ENCODE measurements around the gene FAH. TPM values are rescaled to one million over a fixed set of nuclear protein-coding genes. Genes with fewer than 3 reads are reported as not detected.

Gene FAH
- total and polyA plus RNA-seq, 11 donors = 12.4 to 48.9 (median 24.0) TPM

DNA sequence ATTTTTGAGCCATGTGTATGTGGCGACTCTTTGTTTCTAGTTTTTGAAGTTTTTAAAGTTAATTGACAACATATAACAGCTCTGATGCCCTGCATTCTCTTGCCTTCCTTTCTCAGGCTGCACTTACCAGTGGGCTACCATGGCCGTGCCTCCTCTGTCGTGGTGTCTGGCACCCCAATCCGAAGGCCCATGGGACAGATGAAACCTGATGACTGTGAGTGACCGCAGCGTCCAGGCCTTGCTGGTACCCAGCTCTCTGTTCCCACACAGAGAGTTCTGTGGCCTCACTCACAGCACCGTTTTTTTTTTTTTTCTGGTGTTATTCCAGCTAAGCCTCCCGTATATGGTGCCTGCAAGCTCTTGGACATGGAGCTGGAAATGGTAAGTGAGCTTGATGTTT, 15.1 kb downstream of the FAH start:
- no peak for DNase-seq
- WGBS, 4 donors = 94 to 96% (median 96%) methylated on average over 8 of the region's 8 CpGs

GRCh38 chr15:80168421-80168820, 15.6 kb downstream of the FAH start:
- no peak for TF ChIP-seq POLR2A (IDR thresholded peaks at IDR 0.05)
- TF ChIP-seq CTCF (IDR thresholded peaks at IDR 0.05) = no peak
- 74 to 96% (median 90%) methylated on average over 5 of the region's 5 CpGs for WGBS, 4 donors

More for the DNA sequence above, 15.1 kb downstream of the FAH start:
- peaks cover 0 to 7% (median 0%) of the 10 kb centered on the region in 9 donors for H3K36me3 ChIP-seq
- no peaks in the 10 kb centered on the region for H3K27me3 ChIP-seq
- no peak overlapping the region for H3K27ac ChIP-seq
- TF ChIP-seq POLR2A (IDR thresholded peaks at IDR 0.05) (no peak), CTCF (IDR thresholded peaks at IDR 0.05) (no peak)
- no peak for ATAC-seq
- intact Hi-C loops (cut with DNase I) = loop anchor here in 1 of 10 donors (10.0 kb wide), 1 partner anchor 283 kb away; no protein-coding TSS in a partner anchor
- no peaks in the 10 kb centered on the region for H3K9me3 ChIP-seq
- no peak overlapping the region for H3K4me3 ChIP-seq
- H3K4me1 ChIP-seq = peaks cover 0 to 7% (median 0%) of the 10 kb centered on the region in 12 donors

DNA sequence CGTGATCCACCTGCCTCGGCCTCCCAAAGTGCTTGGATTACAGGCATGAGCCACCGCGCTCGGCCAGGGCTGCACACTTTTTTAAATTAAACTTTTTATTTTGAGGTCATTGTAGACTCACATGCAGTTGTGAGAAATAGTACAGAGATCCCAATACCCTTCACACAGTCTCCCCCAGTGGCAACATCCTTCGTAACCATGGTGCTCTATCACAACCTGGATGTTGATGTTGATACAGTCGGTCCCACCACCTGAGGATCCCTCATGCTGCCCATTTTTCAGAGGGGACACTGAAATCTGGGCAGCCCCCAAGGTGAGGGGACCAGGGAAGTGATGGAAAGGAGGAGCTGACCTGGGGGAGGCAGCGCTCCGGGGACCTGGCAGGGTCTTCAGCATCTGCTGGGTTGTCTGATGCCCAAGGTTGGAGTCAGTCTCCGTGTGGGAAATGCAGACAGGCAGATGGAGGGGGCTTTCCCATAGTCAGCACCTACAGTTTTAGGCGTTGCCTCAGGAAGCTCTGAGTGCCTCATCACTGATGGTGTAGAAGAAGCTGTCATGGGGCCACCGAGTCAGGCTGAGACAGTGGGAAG, 17.1 kb downstream of the FAH start:
- Histone ChIP-seq H3K4me1 (peaks cover 0 to 11% (median 0%) of the 10 kb centered on the region in 12 donors), H3K27ac (no peak overlapping the region), H3K27me3 (no peaks in the 10 kb centered on the region), H3K4me3 (no peak overlapping the region), H3K9me3 (no peaks in the 10 kb centered on the region), H3K36me3 (peaks cover 0 to 7% (median 0%) of the 10 kb centered on the region in 9 donors)
- TF ChIP-seq POLR2A (IDR thresholded peaks at IDR 0.05) (no peak), CTCF (IDR thresholded peaks at IDR 0.05) (no peak)
- intact Hi-C loops (cut with DNase I) = loop anchor here in 8 of 10 donors (5.0 to 10.0 kb wide), 4 partner anchors 275 to 788 kb away; partner anchors contain the start of gene MTHFS (in 3 of the 8)
- DNase-seq = no peak
- WGBS, 4 donors = 92 to 95% (median 94%) methylated on average over 12 of the region's 12 CpGs
- no peak for ATAC-seq

More at GRCh38 chr15:80168421-80168820, 15.6 kb downstream of the FAH start:
- no peak for DNase-seq
- Histone ChIP-seq H3K4me1 (peaks cover 0 to 2% (median 0%) of the 10 kb centered on the region in 12 donors), H3K4me3 (no peak overlapping the region), H3K27me3 (no peaks in the 10 kb centered on the region), H3K9me3 (no peaks in the 10 kb centered on the region), H3K27ac (no peak overlapping the region), H3K36me3 (peaks cover 0 to 7% (median 0%) of the 10 kb centered on the region in 9 donors)
- no peak for ATAC-seq
- intact Hi-C loops (cut with DNase I) = loop anchor here in 1 of 10 donors (10.0 kb wide), 1 partner anchor 284 kb away; no protein-coding TSS in a partner anchor

DNA sequence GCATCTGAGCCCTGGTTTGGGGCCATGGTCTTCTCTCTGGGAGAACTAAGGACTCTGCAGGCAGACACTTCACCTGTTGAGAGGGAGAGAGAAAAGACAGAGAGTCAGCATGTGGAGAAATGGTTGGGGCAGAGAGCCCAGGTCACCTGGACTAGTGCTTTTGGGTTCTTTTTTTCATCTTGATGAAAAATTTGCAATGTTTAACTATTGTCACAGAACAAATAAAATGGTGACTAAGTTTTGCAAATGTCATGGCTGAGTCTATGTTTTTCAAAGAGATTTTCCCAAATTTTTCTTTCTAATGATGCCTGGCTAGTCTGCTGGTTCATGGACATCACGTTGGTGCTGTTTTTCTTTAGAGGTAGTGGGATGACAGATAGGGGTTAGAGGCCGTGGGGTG, 17.8 kb downstream of the FAH start:
- Histone ChIP-seq H3K27me3 (no peaks in the 10 kb centered on the region), H3K9me3 (no peaks in the 10 kb centered on the region), H3K4me3 (no peak overlapping the region), H3K36me3 (peaks cover 0 to 12% (median 0%) of the 10 kb centered on the region in 9 donors), H3K27ac (no peak overlapping the region), H3K4me1 (peaks cover 0 to 12% (median 0%) of the 10 kb centered on the region in 12 donors)
- WGBS, 4 donors = 91 to 96% (median 92%) methylated on average over 2 of the region's 2 CpGs
- DNase-seq (no peak), ATAC-seq (no peak)
- TF ChIP-seq CTCF (IDR thresholded peaks at IDR 0.05) = no peak
- no peak for TF ChIP-seq POLR2A (IDR thresholded peaks at IDR 0.05)
- intact Hi-C loops (cut with DNase I) = loop anchor here in 7 of 10 donors (5.0 to 10.0 kb wide), 3 partner anchors 276 to 788 kb away; partner anchors contain the start of gene MTHFS (in 3 of the 7)

Measured in heart left ventricle (tissue), 16 donors.